Astrocyte of the spinal cord (primary cell): Measurements from ENCODE around the gene HES7.

Experiments
- DNase-seq: peaks from one replicate; pipeline ENCODE4 v3.0.0; 2011; ENCODE audit warnings: low read depth, low spot score
- H3K4me3 ChIP-seq: 2 replicates; pipeline ENCODE4 v1.5.1; 2011; ENCODE audit warnings: low read depth, mild to moderate bottlenecking, low read length, moderate library complexity
- CTCF ChIP-seq: IDR thresholded peaks from 2 replicates; pipeline ENCODE4 v1.5.1; 2012; ENCODE audit warnings: low read depth, mild to moderate bottlenecking, low read length, inconsistent platforms
- in situ Hi-C: cut with HindIII; loops from 2 replicates; pipeline ENCODE4 v1.10.0; 2017; ENCODE audit warnings: low sequenced_read_pairs

Gene HES7

GRCh38 chr17:8142887-8143580 is 19.1 kb upstream of the HES7 start:
- no peak for TF ChIP-seq CTCF
- no peak for DNase-seq
- no peak overlapping the region for H3K4me3 ChIP-seq
- in situ Hi-C loops, result no loop called here

- TF ChIP-seq CTCF, result no peak
- no peak overlapping the region for H3K4me3 ChIP-seq
- DNase-seq, result no peak
- in situ Hi-C loops, result no loop called here
Observed at GRCh38 chr17:8142158-8142886, 18.4 kb upstream of the HES7 start.

- DNase-seq, result no peak
- TF ChIP-seq CTCF, result no peak
- in situ Hi-C loops, result no loop called here
- H3K4me3 ChIP-seq, result no peak overlapping the region
Observed at GRCh38 chr17:8141741-8142140, 17.8 kb upstream of the HES7 start.

GRCh38 chr17:8141045-8141444 is 17.1 kb upstream of the HES7 start:
- no peak for DNase-seq
- TF ChIP-seq CTCF, result no peak
- in situ Hi-C loops, result no loop called here
- H3K4me3 ChIP-seq, result no peak overlapping the region

GRCh38 chr17:8140065-8141029 is 16.4 kb upstream of the HES7 start:
- no peak overlapping the region for H3K4me3 ChIP-seq
- no peak for DNase-seq
- in situ Hi-C loops, result no loop called here
- TF ChIP-seq CTCF, result no peak

GRCh38 chr17:8138672-8139371 is 14.9 kb upstream of the HES7 start:
- DNase-seq, result peak; percentile 98
- peak; percentile 88 for TF ChIP-seq CTCF
- in situ Hi-C loops, result no loop called here
- H3K4me3 ChIP-seq, result peak overlapping the region; percentile 45
